ENCODE data around the gene OSBP2.

DNA sequence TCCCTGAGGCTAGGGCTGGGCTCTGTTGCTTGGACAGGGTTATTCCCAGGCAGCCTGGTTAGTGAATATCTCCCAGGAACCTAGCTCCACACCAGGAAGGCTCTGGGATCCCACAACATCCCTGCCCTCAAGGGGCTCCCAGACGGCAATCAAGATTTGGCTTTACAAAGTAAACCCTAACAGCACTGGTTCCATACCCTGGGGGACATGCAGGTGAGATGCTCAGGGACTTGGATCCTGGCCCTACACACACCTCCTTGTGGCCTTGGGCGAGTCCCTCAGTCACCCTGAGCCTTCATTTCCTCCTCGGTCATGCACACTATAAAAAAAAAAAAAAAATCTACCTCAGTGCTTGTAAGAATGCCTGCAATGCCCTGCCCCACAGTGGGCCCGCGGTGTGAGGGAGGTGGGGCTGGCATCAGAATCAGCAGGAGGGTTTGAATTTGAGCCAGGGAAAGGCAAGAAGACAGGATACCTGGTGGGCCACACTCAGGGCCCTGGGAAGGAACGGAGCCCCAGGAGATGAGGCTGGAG, 187.6 kb downstream of the OSBP2 start:
- TF ChIP-seq, protein P1, sequence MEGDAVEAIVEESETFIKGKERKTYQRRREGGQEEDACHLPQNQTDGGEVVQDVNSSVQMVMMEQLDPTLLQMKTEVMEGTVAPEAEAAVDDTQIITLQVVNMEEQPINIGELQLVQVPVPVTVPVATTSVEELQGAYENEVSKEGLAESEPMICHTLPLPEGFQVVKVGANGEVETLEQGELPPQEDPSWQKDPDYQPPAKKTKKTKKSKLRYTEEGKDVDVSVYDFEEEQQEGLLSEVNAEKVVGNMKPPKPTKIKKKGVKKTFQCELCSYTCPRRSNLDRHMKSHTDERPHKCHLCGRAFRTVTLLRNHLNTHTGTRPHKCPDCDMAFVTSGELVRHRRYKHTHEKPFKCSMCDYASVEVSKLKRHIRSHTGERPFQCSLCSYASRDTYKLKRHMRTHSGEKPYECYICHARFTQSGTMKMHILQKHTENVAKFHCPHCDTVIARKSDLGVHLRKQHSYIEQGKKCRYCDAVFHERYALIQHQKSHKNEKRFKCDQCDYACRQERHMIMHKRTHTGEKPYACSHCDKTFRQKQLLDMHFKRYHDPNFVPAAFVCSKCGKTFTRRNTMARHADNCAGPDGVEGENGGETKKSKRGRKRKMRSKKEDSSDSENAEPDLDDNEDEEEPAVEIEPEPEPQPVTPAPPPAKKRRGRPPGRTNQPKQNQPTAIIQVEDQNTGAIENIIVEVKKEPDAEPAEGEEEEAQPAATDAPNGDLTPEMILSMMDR (conservative IDR thresholded peaks at IDR 0.05; ENCODE audit: low read depth in 2 of 2) = no peak
- TF ChIP-seq EZH2 (IDR thresholded peaks at IDR 0.05; ENCODE audit: low read depth, unreplicated experiment) = no peak
- TF ChIP-seq POLR2AphosphoS5 (IDR thresholded peaks at IDR 0.05; ENCODE audit: low read depth) = no peak
- TF ChIP-seq ETS1 (IDR thresholded peaks at IDR 0.05) = no peak
- TF ChIP-seq EZH2phosphoT487 (IDR thresholded peaks at IDR 0.05; ENCODE audit: unreplicated experiment) = no peak
- no peak for TF ChIP-seq JUNB (IDR thresholded peaks at IDR 0.05; ENCODE audit: unreplicated experiment)
- no peak for TF ChIP-seq CREB1 (CRISPR knock-in tag; IDR thresholded peaks at IDR 0.05; ENCODE audit: low read depth)
- TF ChIP-seq, protein P2, sequence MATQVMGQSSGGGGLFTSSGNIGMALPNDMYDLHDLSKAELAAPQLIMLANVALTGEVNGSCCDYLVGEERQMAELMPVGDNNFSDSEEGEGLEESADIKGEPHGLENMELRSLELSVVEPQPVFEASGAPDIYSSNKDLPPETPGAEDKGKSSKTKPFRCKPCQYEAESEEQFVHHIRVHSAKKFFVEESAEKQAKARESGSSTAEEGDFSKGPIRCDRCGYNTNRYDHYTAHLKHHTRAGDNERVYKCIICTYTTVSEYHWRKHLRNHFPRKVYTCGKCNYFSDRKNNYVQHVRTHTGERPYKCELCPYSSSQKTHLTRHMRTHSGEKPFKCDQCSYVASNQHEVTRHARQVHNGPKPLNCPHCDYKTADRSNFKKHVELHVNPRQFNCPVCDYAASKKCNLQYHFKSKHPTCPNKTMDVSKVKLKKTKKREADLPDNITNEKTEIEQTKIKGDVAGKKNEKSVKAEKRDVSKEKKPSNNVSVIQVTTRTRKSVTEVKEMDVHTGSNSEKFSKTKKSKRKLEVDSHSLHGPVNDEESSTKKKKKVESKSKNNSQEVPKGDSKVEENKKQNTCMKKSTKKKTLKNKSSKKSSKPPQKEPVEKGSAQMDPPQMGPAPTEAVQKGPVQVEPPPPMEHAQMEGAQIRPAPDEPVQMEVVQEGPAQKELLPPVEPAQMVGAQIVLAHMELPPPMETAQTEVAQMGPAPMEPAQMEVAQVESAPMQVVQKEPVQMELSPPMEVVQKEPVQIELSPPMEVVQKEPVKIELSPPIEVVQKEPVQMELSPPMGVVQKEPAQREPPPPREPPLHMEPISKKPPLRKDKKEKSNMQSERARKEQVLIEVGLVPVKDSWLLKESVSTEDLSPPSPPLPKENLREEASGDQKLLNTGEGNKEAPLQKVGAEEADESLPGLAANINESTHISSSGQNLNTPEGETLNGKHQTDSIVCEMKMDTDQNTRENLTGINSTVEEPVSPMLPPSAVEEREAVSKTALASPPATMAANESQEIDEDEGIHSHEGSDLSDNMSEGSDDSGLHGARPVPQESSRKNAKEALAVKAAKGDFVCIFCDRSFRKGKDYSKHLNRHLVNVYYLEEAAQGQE (IDR thresholded peaks at IDR 0.05; ENCODE audit: unreplicated experiment) = no peak
- TF ChIP-seq, protein P3, sequence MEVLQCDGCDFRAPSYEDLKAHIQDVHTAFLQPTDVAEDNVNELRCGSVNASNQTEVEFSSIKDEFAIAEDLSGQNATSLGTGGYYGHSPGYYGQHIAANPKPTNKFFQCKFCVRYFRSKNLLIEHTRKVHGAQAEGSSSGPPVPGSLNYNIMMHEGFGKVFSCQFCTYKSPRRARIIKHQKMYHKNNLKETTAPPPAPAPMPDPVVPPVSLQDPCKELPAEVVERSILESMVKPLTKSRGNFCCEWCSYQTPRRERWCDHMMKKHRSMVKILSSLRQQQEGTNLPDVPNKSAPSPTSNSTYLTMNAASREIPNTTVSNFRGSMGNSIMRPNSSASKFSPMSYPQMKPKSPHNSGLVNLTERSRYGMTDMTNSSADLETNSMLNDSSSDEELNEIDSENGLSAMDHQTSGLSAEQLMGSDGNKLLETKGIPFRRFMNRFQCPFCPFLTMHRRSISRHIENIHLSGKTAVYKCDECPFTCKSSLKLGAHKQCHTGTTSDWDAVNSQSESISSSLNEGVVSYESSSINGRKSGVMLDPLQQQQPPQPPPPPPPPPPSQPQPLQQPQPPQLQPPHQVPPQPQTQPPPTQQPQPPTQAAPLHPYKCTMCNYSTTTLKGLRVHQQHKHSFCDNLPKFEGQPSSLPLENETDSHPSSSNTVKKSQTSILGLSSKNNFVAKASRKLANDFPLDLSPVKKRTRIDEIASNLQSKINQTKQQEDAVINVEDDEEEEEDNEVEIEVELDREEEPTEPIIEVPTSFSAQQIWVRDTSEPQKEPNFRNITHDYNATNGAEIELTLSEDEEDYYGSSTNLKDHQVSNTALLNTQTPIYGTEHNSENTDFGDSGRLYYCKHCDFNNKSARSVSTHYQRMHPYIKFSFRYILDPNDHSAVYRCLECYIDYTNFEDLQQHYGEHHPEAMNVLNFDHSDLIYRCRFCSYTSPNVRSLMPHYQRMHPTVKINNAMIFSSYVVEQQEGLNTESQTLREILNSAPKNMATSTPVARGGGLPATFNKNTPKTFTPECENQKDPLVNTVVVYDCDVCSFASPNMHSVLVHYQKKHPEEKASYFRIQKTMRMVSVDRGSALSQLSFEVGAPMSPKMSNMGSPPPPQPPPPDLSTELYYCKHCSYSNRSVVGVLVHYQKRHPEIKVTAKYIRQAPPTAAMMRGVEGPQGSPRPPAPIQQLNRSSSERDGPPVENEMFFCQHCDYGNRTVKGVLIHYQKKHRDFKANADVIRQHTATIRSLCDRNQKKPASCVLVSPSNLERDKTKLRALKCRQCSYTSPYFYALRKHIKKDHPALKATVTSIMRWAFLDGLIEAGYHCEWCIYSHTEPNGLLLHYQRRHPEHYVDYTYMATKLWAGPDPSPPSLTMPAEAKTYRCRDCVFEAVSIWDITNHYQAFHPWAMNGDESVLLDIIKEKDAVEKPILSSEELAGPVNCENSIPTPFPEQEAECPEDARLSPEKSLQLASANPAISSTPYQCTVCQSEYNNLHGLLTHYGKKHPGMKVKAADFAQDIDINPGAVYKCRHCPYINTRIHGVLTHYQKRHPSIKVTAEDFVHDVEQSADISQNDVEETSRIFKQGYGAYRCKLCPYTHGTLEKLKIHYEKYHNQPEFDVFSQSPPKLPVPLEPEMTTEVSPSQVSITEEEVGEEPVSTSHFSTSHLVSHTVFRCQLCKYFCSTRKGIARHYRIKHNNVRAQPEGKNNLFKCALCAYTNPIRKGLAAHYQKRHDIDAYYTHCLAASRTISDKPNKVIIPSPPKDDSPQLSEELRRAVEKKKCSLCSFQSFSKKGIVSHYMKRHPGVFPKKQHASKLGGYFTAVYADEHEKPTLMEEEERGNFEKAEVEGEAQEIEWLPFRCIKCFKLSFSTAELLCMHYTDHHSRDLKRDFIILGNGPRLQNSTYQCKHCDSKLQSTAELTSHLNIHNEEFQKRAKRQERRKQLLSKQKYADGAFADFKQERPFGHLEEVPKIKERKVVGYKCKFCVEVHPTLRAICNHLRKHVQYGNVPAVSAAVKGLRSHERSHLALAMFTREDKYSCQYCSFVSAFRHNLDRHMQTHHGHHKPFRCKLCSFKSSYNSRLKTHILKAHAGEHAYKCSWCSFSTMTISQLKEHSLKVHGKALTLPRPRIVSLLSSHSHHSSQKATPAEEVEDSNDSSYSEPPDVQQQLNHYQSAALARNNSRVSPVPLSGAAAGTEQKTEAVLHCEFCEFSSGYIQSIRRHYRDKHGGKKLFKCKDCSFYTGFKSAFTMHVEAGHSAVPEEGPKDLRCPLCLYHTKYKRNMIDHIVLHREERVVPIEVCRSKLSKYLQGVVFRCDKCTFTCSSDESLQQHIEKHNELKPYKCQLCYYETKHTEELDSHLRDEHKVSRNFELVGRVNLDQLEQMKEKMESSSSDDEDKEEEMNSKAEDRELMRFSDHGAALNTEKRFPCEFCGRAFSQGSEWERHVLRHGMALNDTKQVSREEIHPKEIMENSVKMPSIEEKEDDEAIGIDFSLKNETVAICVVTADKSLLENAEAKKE (CRISPR knock-in tag; IDR thresholded peaks at IDR 0.05) = no peak
- TF ChIP-seq NANOG (IDR thresholded peaks at IDR 0.05; ENCODE audit: borderline replicate concordance) = no peak
- TF ChIP-seq ZNF114 (CRISPR knock-in tag; IDR thresholded peaks at IDR 0.05) = no peak
- no peak for TF ChIP-seq ZNF331 (CRISPR knock-in tag; IDR thresholded peaks at IDR 0.05; ENCODE audit: low read depth)
- TF ChIP-seq STAT1 (IDR thresholded peaks at IDR 0.05; ENCODE audit: unreplicated experiment) = no peak
